PFSK-1 (cell line): ENCODE results near the gene CRYZL1.

ENCODE experiments used
- FOXP2 ChIP-seq: optimal IDR thresholded peaks from 2 replicates; pipeline ENCODE3; 2011; ENCODE audit warnings: borderline replicate concordance, control low read depth, inconsistent platforms; ENCODE audit not compliant: insufficient read depth; ENCODE audit errors: extremely low read length, extremely low read depth
- POLR2AphosphoS5 ChIP-seq: IDR thresholded peaks from 2 replicates; pipeline ENCODE4 v1.6.1; 2012; ENCODE audit warnings: low read depth, mild to moderate bottlenecking, control low read depth, low read length, moderate library complexity
- SIN3A ChIP-seq: IDR thresholded peaks from 2 replicates; pipeline ENCODE4 v1.6.1; 2012; ENCODE audit warnings: mild to moderate bottlenecking, low read length, moderate library complexity, borderline replicate concordance; ENCODE audit not compliant: insufficient read depth
- TAF1 ChIP-seq: IDR thresholded peaks from 2 replicates; pipeline ENCODE4 v1.6.1; 2012; ENCODE audit warnings: low read length, control low read depth, borderline replicate concordance; ENCODE audit not compliant: insufficient read depth
- TF ChIP-seq, protein P1 (sequence below), 2 experiments: IDR thresholded peaks; 2 replicates each; pipeline versions ENCODE4 v1.6.1 to v1.8.0; 2011 to 2012; ENCODE audit warnings: low read depth in 2 of 2, low read length in 2 of 2, control low read depth in 1 of 2, inconsistent platforms in 1 of 2, mild to moderate bottlenecking in 1 of 2, moderate library complexity in 1 of 2; ENCODE audit not compliant: insufficient read depth in 1 of 2

DNA sequence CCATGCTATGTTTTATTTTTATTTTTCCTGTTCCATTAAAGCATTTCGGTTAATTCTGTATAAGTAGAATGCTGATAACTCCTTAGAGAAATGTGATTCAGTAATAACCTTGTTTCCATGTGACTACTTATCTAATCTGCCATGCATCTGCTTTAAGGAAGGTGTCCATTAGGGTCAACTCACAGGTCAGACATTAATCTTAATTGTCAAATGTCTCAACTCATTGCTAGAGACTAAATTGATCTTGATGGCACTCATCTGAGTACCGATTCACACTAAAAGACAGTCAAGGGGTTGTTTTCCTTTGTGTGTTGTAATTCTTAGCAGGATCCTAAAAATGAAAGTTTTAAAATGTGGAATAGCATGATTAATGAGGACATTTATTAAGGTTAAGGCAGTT lies 42.5 kb upstream of the CRYZL1 start:
- TF ChIP-seq POLR2AphosphoS5 (no peak), TAF1 (no peak), FOXP2 (no peak), SIN3A (no peak)
- TF ChIP-seq, protein P1, sequence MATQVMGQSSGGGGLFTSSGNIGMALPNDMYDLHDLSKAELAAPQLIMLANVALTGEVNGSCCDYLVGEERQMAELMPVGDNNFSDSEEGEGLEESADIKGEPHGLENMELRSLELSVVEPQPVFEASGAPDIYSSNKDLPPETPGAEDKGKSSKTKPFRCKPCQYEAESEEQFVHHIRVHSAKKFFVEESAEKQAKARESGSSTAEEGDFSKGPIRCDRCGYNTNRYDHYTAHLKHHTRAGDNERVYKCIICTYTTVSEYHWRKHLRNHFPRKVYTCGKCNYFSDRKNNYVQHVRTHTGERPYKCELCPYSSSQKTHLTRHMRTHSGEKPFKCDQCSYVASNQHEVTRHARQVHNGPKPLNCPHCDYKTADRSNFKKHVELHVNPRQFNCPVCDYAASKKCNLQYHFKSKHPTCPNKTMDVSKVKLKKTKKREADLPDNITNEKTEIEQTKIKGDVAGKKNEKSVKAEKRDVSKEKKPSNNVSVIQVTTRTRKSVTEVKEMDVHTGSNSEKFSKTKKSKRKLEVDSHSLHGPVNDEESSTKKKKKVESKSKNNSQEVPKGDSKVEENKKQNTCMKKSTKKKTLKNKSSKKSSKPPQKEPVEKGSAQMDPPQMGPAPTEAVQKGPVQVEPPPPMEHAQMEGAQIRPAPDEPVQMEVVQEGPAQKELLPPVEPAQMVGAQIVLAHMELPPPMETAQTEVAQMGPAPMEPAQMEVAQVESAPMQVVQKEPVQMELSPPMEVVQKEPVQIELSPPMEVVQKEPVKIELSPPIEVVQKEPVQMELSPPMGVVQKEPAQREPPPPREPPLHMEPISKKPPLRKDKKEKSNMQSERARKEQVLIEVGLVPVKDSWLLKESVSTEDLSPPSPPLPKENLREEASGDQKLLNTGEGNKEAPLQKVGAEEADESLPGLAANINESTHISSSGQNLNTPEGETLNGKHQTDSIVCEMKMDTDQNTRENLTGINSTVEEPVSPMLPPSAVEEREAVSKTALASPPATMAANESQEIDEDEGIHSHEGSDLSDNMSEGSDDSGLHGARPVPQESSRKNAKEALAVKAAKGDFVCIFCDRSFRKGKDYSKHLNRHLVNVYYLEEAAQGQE (IDR thresholded peaks at IDR 0.05; ENCODE audit: insufficient read depth in 1 of 2, low read depth in 2 of 2, low read length in 2 of 2) = no peak
